Fibroblast of villous mesenchyme (primary cell): Measurements from ENCODE around the gene PPP1R2B. TPM values are rescaled to one million over a fixed set of nuclear protein-coding genes. Genes with fewer than 3 reads are reported as not detected.

ENCODE experiments used
- DNase-seq: peaks from one replicate; pipeline ENCODE4 v3.0.0-alpha.2; 2010; ENCODE audit warnings: low read depth
- H3K4me3 ChIP-seq: 2 replicates; pipeline ENCODE4 v1.5.1; 2011; ENCODE audit warnings: low read depth, mild to moderate bottlenecking, low read length
- small RNA-seq: library from RNA; depleted of rRNA; stranded (forward); fragments of <200 nt; gene quantifications from one replicate; pipeline ENCODE3, GENCODE V24; 2012
- total RNA-seq: library from RNA; depleted of rRNA; stranded (reverse); fragments of >200 nt; gene quantifications from 2 replicates; pipeline ENCODE4 v1.2.3, GENCODE V29; 2012
- TF ChIP-seq, protein P1 (sequence below): IDR thresholded peaks from 2 replicates; pipeline ENCODE4 v1.5.1; 2012; ENCODE audit warnings: low read depth, mild to moderate bottlenecking, low read length; ENCODE audit not compliant: insufficient read depth

PPP1R2B gene
- total RNA-seq, 1 donor = under 0.01 TPM

DNA sequence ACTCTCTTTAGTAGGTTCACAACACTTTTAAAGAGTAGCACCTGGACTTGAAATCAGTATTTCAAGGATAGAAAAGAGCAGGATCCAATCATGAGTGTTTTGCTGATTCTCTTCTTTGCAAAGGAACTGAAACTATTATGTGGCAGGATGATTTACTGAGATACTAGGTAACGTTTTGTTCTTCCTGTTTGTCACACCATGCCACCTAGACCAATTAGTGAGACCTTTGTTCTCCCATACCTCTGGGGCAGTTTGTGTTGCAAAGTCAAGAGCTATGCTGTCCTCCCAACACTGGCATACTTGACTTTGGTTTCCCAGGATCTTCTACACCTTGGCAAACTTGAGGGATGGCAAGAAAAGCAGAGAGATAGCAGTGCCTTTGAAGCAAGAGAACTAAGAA, 43.4 kb downstream of the PPP1R2B start:
- no peak for DNase-seq
- TF ChIP-seq, protein P1, sequence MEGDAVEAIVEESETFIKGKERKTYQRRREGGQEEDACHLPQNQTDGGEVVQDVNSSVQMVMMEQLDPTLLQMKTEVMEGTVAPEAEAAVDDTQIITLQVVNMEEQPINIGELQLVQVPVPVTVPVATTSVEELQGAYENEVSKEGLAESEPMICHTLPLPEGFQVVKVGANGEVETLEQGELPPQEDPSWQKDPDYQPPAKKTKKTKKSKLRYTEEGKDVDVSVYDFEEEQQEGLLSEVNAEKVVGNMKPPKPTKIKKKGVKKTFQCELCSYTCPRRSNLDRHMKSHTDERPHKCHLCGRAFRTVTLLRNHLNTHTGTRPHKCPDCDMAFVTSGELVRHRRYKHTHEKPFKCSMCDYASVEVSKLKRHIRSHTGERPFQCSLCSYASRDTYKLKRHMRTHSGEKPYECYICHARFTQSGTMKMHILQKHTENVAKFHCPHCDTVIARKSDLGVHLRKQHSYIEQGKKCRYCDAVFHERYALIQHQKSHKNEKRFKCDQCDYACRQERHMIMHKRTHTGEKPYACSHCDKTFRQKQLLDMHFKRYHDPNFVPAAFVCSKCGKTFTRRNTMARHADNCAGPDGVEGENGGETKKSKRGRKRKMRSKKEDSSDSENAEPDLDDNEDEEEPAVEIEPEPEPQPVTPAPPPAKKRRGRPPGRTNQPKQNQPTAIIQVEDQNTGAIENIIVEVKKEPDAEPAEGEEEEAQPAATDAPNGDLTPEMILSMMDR = no peak
- H3K4me3 ChIP-seq = no peak overlapping the region

DNA sequence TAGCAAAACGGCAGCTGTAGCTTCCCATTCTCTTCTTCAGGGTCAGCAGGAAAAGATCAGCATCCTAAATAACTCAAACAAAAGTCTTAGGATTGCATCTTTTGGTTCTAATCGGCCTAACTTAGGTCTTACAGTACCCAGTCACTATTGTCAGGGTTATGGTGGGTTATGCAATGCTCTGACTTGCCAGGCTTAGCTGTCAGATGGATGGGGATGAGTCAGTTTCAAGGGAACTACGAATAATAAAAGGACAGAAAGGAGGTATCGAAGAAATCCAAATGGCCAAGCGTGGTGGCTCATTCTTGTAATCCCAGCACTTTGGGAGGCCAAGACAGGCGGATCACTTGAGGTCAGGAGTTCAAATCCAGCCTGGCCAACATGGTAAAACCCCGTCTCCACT, 46.5 kb downstream of the PPP1R2B start:
- H3K4me3 ChIP-seq = no peak overlapping the region
- TF ChIP-seq, protein P1 = no peak
- no peak for DNase-seq

Small RNA genes lying within 50 kb of the gene (small RNA-seq; reads per million reads assigned to genes)
- gene RNU6-556P = not detected

Other genes with a start within 250 kb of the PPP1R2B start
- gene TIMD4, start 112.9 kb downstream of the PPP1R2B start, total RNA-seq = not detected in 2 replicates
- not detected in 2 replicates for gene HAVCR1, start 208.8 kb downstream of the PPP1R2B start, total RNA-seq